ENCODE data around the gene GGTLC3.
"Not testable (repeated sequence)": the region's sequence is repeated elsewhere in the genome, so short reads cannot be mapped to it uniquely, and the experiment has no call there.

The GGTLC3 gene

DNA sequence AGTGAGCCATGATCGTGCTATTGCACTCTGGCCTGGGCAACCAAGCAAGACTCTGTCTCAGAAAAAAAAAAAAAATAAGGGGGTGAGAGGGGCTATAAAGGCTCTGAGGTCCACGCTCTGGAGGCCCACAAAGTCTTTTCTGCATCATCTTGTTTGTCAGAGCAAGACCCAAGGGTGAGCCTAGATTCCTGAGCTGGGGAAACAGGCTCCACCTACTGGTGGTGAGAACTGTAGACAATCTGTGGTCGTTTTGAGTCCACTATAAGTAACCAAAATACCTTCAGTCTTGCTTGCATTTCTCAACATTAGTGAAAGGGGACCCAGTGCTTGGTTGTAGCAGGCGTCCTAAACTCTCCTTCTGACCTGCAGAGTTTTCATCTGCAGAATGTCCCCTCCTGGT, 5.4 kb upstream of the GGTLC3 start:
- FAIRE-seq; DNase-seq (ENCODE audit: insufficient read length, low spot score): not testable (repeated sequence)

- not testable (repeated sequence) for FAIRE-seq; DNase-seq (ENCODE audit: insufficient read length, low spot score)
These were observed 4.8 kb upstream of the GGTLC3 start for GRCh38 chr22:18522762-18523161.

DNA sequence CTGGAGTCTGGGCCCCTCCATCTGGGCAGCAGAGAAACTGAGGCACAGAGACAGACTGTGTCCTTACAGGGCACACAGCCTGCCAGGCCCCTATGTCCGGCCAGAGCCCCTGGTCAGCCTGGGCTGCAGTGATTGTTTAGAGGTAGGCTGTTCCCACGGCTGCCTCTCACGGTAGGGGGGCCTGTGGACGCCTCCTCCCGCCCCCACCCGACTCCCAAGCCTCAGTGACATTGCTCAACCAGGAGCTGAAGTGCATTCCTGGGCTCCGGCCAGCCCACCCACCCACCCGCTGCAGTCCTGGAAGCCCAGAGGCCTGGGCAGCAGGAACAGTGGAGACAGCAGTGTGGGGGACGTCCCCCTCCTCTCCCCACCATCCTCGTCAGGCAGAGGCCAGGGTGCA, 4.5 kb downstream of the GGTLC3 start:
- FAIRE-seq; DNase-seq (ENCODE audit: insufficient read length, low spot score): not testable (repeated sequence)

DNA sequence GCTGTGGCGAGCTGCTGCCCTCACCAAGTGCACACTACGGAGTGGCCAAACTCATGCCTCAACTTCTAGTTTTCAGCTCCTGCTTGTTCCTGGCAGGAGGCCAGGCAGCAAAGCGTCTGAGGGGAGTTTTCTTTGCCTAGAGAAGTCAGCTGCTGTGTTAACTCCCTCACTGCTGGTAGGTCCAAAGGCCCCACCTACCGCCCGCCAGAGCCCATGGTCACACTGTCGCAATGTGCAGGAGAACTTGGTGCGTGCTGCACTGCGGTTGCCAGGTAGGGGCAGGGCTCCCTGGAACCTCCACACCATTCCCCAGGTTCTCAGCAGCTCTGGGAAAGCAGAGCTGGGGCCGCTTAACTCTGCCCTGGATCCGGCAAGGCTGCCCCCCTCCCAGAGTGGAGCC, 5.6 kb downstream of the GGTLC3 start:
- FAIRE-seq = not testable (repeated sequence)

GRCh38 chr22:18511327-18511726, 6.6 kb downstream of the GGTLC3 start:
- DNase-seq (ENCODE audit: insufficient read length, low spot score); FAIRE-seq: not testable (repeated sequence)

More for the DNA sequence above, 5.6 kb downstream of the GGTLC3 start:
- DNase-seq (ENCODE audit: insufficient read length, low spot score) = not testable (repeated sequence)

GRCh38 chr22:18496227-18496626, 21.7 kb downstream of the GGTLC3 start:
- not testable (repeated sequence) for DNase-seq (ENCODE audit: insufficient read length, low spot score); FAIRE-seq

Measured in D721Med (cell line).